ENCODE measurements around the gene SMG6.

Gene SMG6

GRCh38 chr17:2053380-2054261, 250.0 kb downstream of the SMG6 start:
- H3K4me3 ChIP-seq (ENCODE audit: low read depth, low read length) = peak overlapping the region; percentile 2

GRCh38 chr17:2051933-2052559, 251.5 kb downstream of the SMG6 start:
- no peak overlapping the region for H3K4me3 ChIP-seq (ENCODE audit: low read depth, low read length)

GRCh38 chr17:2051061-2051932, 252.3 kb downstream of the SMG6 start:
- H3K4me3 ChIP-seq (ENCODE audit: low read depth, low read length) = no peak overlapping the region

- no peak overlapping the region for H3K4me3 ChIP-seq (ENCODE audit: low read depth, low read length)
These were observed 253.1 kb downstream of the SMG6 start for GRCh38 chr17:2050300-2051060.

DNA sequence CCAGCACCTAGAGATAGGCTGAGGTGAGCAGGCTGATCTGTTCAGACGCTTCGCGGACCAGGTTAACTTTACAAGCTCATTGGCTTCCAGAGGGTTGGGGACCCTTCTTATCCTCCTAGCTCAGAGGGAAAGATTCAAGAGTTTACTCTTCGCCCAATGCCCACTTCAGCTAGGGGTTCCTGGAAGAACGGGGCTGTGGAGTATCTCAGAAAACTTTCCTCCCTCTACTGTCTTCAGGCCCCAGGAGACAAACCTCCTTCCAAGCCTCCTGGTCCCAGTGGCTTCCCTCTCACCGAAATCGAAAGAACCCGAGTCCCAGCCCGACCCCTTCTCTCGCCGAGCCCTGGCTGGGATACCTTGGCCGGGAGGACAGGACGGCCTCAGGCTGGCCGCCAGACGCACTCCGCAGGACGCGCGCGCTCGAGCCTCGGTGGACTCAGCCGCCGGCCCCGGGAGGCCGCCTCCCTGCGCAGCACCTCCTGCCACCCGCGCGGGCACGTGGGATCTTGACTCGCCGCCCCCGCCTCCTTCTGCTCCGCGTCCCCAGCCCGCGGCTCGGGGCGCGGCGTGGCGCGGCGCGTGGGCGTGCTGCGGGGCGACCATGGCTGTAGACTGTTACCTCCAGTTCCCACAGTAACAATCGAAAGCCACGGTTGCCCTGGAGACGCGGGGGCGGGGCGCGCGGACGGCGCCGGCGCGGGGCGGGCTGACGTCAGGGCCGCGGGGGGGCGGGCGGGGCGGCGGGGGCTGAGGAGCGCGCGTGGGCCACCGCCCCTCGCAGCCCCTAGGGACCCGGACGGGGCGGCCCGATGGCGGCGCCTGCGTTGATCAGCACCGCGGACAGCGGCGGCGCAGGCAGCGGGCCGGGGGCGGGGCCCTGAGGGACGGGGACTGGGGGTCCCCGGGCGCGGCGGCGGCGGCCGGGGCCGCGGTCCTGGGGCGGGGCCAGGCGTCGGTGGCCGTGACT, 254.0 kb downstream of the SMG6 start:
- peak overlapping the region; percentile 24 for H3K4me3 ChIP-seq (ENCODE audit: low read depth, low read length)

GRCh38 chr17:2048805-2049204, 254.8 kb downstream of the SMG6 start:
- no peak overlapping the region for H3K4me3 ChIP-seq (ENCODE audit: low read depth, low read length)

- no peak overlapping the region for H3K4me3 ChIP-seq (ENCODE audit: low read depth, low read length)
These were observed 256.0 kb downstream of the SMG6 start for GRCh38 chr17:2047590-2047989.

DNA sequence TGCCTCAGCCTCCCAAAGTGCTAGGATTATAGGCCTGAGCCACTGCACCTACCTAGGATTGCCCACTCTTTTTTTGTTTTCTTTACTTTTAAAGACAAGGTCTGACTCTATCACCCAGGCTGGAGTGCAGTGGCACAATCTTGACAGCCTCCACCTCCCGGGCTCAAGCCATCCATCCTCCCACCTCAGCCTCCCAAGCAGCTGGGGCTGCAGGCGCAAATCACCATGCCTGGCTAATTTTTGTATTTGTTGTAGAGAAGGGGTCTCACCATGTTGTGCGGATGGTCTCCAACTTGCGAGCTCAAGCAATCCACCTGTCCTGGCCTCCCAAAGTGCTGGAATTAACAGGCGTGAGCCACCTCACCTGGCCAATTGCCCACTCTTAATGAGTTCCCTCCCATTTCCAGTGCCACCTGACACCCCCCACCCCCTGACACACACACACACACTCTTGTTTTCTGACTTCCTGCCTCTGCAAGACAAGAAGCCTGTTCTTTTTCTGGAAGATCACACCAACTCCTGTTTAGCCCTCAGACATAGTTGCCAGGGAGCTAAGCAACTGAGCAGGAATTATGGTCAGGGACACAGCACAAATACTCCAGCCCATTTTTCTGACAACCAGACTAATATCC, 259.2 kb downstream of the SMG6 start:
- no peak overlapping the region for H3K4me3 ChIP-seq (ENCODE audit: low read depth, low read length)

DNA sequence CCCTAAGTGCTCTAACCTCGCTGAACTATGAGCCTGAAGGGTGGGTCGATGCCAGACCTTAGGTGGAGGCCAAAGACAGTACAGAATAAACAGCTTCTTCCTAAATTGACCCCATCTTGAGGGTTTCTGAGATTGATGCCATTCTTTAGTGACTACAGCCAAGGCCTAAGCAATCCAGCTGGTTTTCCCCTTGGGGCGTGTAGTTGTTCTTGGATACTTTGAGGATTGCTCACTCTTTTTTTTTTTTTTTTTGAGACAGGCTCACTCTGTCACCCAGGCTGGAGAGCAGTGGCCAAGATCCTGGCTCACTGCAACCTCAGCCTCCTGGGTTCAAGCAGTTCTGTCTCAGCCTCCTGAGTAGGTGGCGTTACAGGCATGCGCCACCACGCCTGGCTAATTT, 259.8 kb downstream of the SMG6 start:
- H3K4me3 ChIP-seq (ENCODE audit: low read depth, low read length) = no peak overlapping the region

GRCh38 chr17:2042933-2043332, 260.7 kb downstream of the SMG6 start:
- no peak overlapping the region for H3K4me3 ChIP-seq (ENCODE audit: low read depth, low read length)

DNA sequence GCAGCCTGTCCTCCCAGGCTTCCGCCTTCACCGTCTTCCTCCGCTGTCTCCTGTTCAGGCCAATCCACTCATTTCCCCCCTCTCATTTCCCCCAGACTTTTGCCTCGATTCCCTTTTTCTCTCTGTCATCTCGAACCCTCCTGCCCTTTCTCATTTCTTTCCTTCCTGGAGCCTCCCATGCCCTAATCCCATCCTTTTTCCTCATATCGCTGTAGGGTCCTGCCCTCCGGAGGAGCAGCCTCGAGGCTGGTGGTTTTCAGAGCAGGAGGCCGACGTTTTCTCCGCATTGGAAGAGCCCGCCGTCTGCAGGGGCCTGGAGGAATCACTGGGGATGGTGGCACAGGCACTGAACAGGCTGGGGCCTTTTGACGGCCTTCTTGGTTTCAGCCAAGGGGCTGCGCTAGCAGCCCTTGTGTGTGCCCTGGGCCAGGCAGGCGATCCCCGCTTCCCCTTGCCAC, 261.2 kb downstream of the SMG6 start:
- peak overlapping the region; percentile 87 for H3K4me3 ChIP-seq (ENCODE audit: low read depth, low read length)

DNA sequence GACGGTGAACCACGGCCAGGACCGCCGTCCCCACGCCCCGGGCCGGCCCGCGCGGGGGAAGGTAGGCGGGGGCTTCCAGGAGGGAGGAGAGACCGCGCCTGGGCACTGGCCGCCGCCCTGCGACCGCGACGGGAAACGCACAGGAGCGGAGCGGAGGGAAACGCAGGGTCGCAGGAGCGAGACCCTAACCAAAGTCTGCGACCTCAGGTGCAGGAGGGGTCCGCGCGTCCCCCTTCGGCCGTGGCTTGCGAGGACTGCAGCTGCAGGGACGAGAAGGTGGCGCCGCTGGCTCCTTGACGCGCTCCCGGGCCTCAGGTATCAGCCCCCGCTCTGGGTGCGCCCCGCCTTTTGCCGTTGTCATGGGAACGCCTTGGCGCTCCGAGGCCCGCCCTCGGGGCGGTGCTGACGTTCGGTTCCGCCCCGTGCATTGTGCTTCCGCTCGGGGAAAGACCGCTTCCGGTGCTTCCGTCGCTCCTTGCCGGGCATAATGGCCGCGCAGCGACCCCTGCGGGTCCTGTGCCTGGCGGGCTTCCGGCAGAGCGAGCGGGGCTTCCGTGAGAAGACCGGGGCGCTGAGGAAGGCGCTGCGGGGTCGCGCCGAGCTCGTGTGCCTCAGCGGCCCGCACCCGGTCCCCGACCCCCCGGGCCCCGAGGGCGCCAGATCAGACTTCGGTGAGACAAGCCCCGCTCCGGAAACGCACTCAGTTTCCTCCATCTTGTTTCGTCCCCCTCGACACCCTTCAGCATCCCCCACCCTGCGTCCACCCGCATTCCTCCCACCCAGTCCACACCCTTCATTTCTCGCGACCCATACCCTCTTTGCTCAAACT, 261.8 kb downstream of the SMG6 start, which contains the start of gene OVCA2:
OVCA2 (plus strand) TSS at position 462 of the 829 bp plus-strand sequence; CDS start at position 488, 26 bp downstream.
- peak within 1 kb of the TSS; percentile 87 for H3K4me3 ChIP-seq (ENCODE audit: low read depth, low read length)

GRCh38 chr17:2040942-2041560, 262.5 kb downstream of the SMG6 start:
- H3K4me3 ChIP-seq (ENCODE audit: low read depth, low read length) = peak overlapping the region; percentile 87

GRCh38 chr17:2040219-2040827, 263.3 kb downstream of the SMG6 start:
- no peak overlapping the region for H3K4me3 ChIP-seq (ENCODE audit: low read depth, low read length)

DNA sequence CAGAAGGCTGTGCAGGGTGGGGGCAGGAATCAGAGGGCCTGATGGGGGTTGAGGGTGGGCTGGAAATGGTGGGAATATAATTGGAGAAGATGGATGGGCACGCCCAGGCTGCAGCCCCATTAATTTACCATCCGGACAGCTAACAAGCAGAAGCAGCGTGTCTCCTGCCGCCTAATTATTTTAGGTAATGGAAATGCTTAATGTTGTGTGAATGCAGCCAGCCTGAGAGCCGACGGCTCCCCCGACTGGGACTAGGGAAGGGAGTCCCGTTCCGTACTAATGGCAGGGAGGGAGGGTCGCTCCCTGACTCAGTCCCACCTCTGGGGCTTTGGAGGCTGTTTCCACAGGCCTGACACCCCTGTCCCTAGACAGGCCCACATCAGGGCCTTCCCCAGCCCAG, 266.4 kb downstream of the SMG6 start:
- no peak overlapping the region for H3K4me3 ChIP-seq (ENCODE audit: low read depth, low read length)

- H3K4me3 ChIP-seq (ENCODE audit: low read depth, low read length) = no peak overlapping the region
These were observed 267.8 kb downstream of the SMG6 start for GRCh38 chr17:2035541-2036488.
